Stimulated activated CD4-positive, alpha-beta T cell treated with anti-CD3 and anti-CD28 coated beads, TNF-alpha, amount 100 ng/mL, for 48 hours (primary cell): ENCODE results near the gene DNASE2B.
A peak's percentile ranks its signal among the peaks of the same experiment; 100 is the strongest.
"Not testable (repeated sequence)": the region's sequence is repeated elsewhere in the genome, so short reads cannot be mapped to it uniquely, and the experiment has no call there.

Experiments
- DNase-seq, 3 donors: peaks; one replicate each; pipeline ENCODE4 v3.0.0-alpha.2; 2020; ENCODE audit warnings: low read depth in 3 of 3

Gene DNASE2B

DNA sequence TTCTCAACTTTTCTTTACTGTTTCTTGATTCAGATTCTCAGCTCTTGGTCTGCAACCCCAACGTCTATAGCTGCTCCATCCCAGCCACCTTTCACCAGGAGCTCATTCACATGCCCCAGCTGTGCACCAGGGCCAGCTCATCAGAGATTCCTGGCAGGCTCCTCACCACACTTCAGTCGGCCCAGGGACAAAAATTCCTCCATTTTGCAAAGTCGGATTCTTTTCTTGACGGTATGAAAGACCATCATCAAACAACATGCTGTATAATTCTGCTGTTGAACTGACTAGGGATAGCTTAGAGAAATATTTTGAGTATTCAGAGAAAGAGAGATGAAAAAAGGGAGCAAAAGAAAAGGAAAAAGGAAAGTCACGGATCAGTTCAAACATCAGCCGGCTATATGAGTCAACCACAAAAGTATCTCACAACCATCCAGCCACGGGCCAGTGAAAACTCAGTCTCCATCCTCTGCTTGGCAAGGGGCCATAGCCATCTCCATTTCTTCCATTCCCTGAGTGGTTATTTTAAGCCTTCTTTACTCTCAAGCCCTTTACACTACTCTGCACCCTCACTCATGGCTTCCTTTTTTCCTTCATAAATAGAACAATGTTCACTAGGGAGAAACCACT, 14.1 kb downstream of the DNASE2B start:
- DNase-seq = no peak

DNA sequence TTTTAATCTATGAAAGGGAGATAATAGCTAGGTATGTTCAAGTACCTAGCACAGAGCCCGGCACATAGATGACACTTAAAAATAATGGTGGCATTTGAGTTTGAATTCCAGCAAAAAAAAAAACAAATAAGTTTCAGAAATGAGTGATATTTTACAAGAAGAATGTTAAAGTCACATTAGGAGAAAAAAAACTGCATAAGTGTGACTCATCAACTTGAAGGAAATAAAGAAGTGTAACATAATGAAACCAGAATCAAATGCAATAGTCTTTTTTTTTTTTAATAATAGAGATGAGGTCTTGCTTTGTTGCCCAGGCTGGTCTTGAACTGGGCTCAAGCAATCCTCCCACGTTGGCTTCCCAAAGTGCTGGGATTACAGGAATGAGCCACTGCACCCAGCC, 17.1 kb downstream of the DNASE2B start:
- DNase-seq = no peak

DNA sequence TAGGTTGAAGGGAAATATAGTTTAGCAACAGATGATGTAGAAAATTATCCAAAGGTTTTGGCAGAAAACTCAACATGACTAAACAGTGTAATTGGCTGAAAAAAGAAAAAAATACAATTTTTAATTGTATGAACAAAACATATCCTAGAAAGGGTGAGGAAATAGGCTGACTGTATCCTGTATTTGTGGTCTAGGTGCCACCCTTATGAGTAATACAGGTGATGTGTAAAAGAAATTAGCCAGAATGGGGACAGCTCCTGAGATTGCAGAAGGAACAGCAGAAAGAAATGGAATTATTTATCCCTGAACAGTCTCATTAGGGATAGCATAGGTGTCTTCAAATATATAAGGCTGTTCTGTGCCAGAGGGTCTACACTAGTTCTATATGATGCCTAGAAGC, 24.6 kb downstream of the DNASE2B start:
- DNase-seq = no peak

DNA sequence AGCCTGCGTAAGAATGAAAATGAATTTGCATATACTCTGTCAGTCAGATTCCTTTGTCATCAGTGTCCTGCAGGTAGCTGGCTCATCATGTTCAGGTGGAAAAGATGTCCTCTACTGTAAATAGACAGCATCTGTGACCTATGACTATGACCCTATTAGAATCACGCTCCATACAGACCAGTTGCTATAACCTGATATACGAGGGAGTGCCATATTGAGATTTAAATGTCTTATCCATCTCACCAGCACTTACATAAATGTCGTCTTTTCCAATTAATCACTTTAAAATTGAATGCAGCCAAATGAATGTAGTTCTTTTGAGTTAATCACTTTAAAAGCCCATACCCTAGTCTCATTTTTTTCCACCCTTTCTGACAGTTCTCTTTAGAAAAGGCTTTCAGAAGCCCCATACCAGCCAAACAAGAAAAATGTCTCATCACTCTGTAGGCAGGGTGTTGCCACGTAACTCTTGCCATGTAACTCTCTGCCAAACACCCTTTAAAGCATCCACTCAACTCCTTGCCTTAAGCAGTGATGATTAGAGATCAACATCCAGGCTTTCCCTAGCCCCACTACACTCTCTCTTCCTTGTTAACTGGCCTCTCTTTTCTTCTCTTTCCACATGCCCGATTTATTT, 26.3 kb downstream of the DNASE2B start:
- no peak for DNase-seq

DNA sequence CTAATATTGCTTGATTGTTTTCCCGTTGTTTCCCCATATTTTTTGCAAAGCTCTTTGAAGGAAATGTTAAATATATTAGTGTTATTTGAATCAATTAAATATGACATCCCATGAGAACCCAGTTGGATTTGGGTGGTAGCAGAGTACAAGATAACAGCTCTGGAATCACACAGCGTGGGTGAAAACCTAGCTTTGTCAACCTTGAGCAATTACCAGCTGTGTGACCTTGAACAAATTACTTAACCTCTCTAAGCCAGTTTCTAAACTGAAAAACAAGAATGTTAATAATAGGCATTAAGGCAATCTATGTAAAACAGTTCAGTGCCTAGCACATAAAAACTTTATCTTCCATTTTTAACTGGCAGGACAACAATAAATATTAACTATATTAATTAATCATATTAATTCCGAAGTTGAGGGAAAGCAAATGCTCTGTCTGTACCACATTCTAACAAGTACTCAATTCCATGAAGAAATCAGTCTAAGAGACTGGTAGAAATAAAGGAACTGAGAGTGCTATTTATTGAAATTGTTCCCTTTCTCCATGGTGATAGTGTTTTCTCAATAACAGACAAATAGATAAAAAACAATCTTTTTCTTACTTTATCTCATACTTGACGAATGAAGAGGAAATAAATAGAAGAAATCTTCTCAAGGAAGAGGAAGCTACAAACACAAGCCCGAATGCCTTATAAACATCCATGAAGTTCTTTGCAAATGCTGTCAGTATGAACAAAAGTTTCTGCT, 27.0 kb downstream of the DNASE2B start:
- no peak for DNase-seq

DNA sequence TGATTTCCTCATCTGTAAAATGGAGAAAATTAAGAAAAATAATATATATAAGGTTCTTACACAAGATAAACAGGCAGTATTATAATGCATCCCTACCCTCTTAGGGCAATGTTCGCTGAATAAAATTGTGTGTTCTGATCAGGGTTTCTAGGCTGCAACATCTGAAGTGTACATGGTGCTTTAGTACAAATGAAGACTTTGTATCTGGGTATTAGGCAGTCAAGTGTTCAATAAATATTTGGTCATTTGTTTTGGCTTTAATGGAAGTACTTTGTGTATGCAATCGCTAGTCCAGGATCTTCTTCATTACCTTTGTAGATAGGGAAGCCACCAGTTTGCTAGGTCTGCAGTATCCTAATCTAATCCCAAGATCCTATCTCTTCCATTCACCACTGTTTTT, 28.1 kb downstream of the DNASE2B start:
- DNase-seq = no peak

DNA sequence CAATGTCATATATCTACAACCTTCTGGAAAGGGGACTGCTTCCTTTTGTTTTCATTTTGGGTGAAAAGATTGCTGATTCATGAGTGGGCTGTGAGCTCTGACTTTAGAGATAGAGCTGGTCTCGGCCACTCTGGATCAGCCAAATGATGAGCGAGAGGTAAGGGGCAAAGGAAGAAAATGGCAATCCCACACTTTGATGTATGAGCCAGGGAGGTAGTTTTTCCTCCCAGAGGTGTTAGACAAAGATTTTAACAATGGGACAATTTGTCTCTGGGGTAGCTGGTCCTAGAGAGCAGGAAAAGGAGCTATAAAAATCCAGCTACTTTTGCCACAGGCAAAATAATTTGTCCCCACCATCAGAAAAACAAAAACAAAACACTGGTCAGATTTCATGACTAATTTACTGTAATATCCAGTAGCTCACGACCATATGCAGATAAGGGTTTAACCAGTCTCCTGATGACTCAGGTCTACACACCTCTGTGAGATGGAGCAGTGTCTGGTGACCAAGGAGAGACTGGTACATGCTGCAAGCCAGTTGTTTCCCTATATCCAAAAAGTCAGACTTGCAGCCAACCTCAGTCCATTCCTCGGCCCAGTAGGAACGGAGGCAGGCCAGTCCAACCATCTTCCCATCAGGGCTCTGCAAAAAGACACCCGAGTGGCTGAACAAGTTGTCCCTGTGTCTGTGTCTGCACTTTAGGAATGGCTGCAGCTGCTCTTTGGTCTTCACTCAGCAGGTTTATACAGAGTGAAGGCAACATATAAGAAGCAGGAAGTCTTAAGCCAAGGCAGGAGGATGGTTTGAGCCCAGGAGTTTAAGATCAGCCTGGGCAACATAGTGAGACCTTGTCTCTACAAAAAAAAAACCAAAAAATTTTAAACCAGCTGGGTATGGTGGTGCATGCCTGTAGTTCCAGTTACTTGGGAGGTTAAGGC, 29.2 kb downstream of the DNASE2B start:
- no peak for DNase-seq

DNA sequence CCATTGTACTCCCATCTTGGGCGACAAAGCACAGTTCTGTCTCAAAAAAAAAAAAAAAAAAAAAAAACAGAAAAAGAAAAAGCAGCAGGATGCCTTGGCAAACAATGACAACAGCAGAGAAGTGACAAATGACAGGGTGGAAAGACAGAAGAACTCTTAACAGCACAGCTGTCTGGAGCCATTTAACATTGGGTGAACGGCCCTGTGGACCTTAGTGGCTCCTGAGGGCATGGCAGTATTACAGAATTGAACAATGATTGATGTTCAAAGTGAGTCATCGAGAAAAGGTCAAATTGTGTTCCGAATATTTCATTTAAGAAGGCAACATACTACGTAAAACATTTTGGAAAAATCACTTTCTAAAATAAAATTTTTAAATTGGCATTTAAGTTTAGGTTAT, 30.0 kb downstream of the DNASE2B start:
- no peak for DNase-seq

DNA sequence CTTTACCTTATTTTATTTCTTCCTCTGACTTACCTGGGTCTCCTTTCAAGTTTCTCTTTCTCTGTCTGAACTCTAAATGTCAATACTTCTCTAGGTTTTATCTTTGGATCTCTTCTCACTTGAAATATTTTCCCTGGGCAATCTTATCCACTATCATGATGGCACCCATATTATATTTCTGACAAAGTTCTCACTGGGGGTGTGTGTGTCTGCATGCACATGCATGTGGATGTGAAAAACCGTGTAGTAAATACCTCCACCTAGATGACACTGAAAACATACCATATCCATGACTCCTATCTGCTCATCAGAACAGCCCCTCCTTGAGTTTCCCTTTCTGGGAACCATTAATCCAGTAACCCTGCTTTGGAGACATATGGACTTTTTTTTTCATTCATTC, 30.9 kb downstream of the DNASE2B start:
- no peak for DNase-seq

DNA sequence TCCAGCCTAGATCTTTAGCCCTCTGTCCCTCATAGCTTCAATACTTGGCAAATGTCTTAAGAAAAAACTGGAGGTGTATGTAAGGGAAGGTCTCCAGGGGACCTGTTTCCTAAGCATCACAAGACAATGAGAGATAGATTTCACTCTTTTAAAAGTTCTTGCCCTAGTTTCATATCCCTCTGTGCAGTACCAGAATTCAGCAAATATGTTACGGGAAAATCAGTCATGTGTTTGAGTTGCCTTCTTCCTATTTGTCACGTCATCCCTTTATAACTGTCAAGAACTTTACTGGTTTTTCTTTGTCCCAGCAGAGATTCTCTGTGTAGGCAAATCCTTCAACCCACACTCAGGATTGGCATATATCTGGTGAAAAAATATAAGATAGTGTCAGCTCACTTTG, 32.3 kb downstream of the DNASE2B start:
- no peak for DNase-seq

DNA sequence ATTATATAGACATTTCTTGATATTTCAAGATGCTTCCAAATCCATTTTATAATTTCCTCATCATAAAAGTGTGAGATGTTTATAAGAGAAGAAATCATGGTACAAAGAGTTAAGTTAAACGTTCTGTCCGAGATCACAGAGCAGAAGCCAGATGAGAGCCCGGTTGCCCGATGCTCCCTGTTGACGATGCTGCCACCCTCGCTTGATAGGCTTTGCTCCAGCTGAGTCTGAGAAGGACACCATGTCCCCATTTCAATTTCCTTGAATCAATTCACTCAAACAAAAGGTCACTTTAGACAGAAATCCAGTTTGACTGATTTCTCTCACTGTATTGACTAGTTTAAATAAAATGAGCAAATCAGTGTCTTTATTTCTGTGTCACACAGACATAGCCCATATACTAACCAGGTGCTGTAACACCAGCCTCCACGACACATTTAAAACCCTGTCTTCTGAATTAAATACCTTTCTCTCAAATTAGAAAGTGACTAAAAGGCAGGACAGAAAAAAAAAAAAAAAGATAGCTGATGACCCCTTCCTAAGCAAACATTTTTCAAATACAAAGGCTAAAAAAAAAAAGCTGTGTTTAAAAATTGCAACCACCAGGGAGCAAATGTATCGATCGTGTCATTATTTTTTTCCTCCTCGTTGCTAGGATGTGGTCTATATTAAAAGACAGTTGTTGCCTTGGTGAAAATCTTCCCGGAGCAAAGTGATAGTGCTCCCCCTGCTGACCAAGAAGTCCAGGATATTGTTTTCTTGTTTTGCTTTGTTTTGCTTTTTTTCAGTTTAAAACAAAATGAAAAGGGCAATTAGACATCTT, 35.2 kb downstream of the DNASE2B start:
- DNase-seq = peak in 2 of 3 donors; percentile 9 to 43

DNA sequence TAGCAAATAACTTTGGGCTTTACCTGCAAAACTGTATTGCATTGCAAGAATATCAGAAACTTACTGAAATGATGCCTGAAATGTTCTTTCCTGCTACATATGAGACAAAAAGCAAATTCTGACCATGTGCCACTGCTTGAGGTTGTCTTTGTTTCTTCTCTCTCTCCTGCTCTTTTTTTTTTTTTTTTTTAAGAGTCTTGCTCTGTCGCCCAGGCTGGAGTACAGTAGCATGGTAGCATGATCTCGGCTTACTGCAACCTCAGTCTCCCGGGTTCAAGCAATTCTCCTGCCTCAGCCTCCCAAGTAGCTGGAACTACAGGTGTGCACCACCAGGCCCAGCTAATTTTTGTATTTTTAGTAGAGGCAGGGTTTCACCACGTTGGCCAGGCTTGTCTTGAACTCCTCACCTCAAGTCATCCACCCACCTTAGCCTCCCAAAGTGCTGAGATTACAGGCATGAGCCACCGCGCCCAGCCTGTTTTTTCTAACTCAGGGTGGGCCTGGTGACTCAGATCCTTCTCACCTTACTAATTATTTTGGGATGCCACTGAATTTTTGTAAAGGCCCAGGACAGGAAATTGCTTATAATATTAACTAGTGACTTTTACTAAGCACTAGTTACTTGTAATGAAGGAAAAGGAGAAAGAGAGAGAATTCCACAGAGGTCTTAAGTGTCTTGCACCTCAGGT, 35.9 kb downstream of the DNASE2B start:
- no peak for DNase-seq

DNA sequence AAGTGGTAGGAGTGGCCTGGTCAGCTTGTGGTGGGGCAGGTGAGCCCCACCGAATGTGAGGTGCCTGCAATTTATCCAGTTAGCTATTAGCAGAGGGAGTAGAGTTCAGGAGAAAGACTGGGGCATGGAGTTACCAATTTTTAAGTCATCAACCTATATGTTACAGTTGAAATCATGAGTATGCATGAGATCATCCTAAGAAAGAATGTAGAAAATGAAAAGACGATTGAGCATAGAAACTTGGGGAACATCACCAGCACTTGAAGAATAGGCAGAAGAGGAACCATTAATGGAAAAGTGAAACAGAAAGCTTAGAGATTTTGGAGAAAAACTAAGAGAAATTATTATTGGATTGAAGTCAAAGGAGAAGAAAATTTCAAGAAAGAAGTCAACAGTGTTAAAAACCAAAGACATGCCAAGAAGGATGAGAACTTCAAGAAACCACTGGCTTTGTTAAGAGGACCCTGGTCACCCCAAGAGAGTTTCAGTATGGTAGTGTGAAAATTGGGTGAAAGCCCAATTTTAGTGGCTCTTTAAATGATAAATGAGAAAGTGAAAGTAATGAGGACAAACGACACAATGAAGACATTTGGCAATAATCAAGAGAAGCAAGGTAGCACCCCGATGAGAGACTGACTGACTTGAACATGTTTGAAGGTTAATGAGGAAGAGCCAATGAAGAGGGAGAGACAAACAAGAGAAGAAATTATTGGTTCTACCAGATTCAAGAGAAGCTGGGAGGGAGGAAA, 36.7 kb downstream of the DNASE2B start:
- DNase-seq = no peak

DNA sequence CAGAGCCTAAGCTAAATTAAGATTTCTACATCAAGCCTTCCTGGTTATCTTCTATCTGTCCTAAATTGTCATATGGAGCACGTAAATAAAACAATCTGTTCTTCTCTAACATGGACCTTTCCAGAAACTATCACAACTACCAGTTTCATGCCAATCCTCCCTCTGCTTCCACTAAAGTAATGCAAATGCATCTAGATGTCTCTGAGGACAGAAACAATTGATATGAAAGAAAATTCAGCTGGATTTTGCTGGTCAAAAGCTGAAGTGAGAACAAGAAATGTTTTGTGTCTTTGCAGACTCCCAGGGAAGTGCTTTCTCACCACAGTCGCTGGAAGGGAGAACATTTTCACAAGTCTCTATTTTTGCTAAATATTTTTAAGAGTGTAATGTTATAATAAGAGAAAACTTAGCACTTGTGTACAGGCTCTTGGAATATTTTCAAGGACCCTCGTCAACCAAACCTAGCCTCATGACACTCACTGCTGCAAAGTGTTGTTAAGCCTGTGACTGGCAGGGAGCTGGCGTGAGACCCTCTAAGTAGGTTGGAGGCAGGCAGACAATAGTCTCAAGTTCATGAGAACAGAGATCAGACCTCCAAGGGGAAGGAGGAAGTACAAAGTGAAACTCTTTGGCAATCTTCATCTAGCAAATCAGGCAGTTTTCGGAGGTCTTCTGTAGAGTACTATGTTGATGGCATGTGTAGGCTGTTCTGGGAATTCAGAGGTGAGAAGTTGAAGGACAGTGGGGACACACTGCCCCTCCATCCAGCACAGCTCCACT, 38.8 kb downstream of the DNASE2B start:
- DNase-seq = no peak

DNA sequence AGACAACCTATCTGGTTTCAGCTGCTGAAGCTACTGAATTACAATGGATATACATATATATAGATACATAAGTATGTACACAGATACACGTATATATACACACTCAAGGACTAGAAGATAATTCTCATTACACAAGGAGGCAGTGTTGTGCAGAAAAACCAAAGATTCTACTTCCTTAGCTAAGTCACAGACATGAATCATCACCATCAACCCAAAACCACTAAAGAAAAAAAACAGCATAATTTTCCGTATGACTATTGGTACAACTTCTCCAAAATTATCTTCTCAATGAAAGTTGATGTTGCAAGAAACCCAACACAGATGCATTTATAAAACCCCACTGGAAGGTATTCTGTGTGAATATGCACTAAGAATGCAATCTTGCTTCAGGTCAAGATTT, 44.0 kb downstream of the DNASE2B start:
- no peak for DNase-seq

DNA sequence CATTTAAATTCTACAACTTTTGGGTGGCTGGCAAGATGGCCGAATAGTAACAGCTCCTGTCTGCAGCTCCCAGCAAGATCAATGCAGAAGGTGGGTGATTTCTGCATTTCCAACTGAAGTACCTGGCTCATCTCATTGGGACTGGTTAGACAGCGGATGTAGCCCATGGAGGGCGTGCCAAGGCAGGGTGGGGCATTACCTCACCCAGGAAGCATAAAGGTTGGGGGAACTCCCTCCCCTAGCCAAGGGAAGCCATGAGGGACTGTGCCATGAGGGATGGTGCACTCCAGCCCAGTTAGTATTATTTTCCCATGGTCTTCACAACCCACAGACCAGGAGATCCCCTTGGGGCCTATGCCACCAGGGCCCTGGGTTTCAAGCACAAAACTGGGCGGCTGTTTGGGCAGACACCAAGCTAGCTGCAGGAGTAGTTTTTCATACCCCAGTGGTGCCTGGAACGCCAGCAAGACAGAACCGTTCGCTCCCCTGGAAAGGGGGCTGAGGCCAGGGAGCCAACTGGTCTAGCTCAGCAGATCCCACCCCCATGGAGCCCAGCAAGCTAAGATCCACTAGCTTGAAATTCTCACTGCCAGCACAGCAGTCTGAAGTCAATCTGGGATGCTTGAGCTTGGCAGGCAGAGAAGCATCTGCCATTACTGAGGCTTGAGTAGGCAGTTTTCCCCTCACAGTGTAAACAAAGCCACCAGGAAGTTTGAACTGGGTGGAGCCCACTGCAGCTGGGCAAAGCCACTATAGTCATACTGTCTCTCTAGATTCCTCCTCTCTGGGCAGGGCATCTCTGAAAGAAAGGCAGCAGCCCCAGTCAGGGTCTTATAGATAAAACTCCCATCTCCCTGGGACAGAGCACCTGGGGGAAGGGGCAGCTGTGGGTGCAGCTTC, 44.7 kb downstream of the DNASE2B start:
- DNase-seq = not testable (repeated sequence)

DNA sequence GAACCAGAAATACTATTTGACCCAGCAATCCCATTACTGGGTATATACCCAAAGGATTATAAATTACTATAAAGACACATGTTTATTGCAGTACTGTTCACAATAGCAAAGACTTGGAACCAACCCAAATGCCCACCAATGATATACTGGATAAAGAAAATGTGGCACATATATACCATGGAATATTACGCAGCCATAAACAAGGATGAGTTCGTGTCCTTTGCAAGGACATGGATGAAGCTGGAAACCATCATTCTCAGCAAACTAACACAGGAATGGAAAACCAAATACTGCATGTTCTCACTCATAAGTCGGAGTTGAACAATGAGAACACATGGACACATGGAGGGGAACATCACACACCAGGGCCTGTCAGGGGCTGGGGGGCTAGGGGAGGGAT, 50.4 kb downstream of the DNASE2B start:
- DNase-seq = not testable (repeated sequence)

DNA sequence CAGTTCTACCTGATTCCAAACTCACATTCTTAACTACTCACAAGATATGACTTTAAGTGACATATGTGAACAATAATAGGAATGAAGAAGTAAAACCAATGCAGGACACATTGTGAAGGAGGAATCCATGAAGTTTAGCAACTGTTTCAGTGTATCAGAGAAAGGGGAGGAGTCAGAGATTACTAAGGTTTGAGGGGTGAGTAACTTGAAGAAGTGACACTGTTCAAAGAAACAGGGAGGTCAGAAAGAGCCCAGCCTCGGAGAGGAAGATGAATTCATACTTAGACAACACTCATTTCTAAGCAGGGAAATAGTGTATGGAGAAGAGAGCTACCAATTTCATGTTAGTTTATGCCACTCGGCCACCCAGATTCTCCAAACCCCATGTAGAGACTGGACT, 52.6 kb downstream of the DNASE2B start:
- DNase-seq = no peak
